NT2/D1 (cell line): ENCODE data around the gene DYNLT4.

ENCODE experiments used
- SUZ12 ChIP-seq: IDR thresholded peaks from 2 replicates; pipeline ENCODE4 v1.6.1; 2011; ENCODE audit not compliant: insufficient read length, insufficient read depth; ENCODE audit errors: extremely low read depth
- YY1 ChIP-seq: IDR thresholded peaks from 2 replicates; pipeline ENCODE4 v1.6.1; 2011; ENCODE audit not compliant: insufficient read length, insufficient read depth
- ZNF274 ChIP-seq: IDR thresholded peaks from 2 replicates; pipeline ENCODE4 v1.6.1; 2011; ENCODE audit warnings: mild to moderate bottlenecking, low read depth, low read length

DNA sequence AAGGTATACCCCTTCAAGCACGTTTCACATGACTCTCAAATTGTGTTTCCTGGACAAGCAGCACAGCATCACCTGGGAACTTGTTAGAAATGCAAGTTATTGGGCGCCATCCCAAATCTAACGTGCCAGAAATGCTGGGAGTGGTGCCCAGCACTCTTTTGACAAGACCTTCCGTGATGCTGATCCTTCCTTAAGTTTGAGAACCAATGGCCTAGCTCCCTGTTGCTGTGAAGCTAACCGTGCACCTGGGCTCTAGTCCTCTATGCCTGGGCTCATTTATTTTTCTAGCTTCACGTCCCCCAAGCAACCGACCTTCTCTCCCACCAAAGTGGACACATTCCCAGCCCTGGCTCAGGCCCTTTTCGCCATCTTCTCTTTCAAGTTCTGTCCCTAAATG, 23.5 kb downstream of the DYNLT4 start:
- TF ChIP-seq YY1 = no peak
- no peak for TF ChIP-seq ZNF274
- TF ChIP-seq SUZ12 = no peak
